ENCODE data around the gene HIPK2.

GRCh38 chr7:139610595-139610994, 167.2 kb downstream of the HIPK2 start:
- no peak for TF ChIP-seq CTCF (conservative IDR thresholded peaks at IDR 0.05; ENCODE audit: low read depth in 2 of 2)
- no peak for TF ChIP-seq EZH2phosphoT487 (IDR thresholded peaks at IDR 0.05; ENCODE audit: unreplicated experiment)
- TF ChIP-seq STAT1 (IDR thresholded peaks at IDR 0.05; ENCODE audit: unreplicated experiment), result no peak
- TF ChIP-seq POLR2AphosphoS5 (IDR thresholded peaks at IDR 0.05; ENCODE audit: low read depth), result no peak
- no peak for TF ChIP-seq REST (IDR thresholded peaks at IDR 0.05; ENCODE audit: unreplicated experiment)
- no peak for TF ChIP-seq EZH2 (IDR thresholded peaks at IDR 0.05; ENCODE audit: low read depth, unreplicated experiment)
- TF ChIP-seq ZNF331 (CRISPR knock-in tag; IDR thresholded peaks at IDR 0.05; ENCODE audit: low read depth), result no peak
- no peak for TF ChIP-seq ZNF114 (CRISPR knock-in tag; IDR thresholded peaks at IDR 0.05)
- no peak for TF ChIP-seq JUNB (IDR thresholded peaks at IDR 0.05; ENCODE audit: unreplicated experiment)

Data from GM23338 (cell line).